ENCODE measurements around the gene MMS19.

MMS19 gene

DNA sequence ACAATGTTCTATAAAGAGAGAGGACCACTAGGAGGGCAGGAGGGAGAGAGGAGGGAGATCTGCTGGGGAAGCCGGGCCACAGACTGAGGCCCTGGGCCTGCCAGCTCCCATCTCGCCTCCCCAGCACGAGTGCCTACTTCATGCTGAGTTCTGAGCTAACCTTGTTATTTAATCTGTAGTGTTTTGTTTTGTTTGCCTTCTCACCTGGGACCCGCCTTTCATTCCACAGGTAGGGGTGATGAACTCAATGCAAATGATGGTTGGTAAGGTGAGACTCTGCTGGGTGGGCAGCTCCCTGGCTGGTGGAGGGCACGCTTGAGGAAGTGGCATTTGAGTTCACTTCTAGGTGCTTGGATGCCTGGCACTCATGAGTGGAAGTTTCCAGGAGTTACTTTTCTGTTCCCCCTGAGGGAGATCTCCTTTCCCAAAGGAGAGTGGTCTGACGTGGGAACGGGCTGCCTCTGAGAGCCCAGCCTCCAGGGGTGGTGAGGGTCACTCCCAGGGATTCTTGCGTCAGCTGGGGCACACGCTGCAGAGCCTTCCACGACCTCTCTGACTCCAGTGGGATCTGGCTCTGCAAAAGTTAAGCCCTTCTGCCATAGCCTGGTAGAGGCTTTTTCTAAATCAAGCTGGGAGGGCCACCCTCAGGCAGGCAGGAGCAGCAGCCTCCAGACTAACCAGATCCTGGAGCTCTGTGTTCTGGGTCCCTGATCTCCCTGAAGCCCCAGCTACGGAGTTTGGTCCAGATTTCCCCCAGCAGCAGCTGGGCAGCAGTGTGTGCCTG, 22.9 kb upstream of the MMS19 start:
- Histone ChIP-seq H3K4me3 (replicated peaks; ENCODE audit: low read depth, low read length) (no peak overlapping the region), H3K36me3 (ENCODE audit: control insufficient read depth, insufficient read depth, low read length) (no peaks in the 10 kb centered on the region), H3K27me3 (replicated peaks; ENCODE audit: control insufficient read depth, insufficient read depth, low read length) (peaks cover 3% of the 10 kb centered on the region)
- TF ChIP-seq, protein P1, sequence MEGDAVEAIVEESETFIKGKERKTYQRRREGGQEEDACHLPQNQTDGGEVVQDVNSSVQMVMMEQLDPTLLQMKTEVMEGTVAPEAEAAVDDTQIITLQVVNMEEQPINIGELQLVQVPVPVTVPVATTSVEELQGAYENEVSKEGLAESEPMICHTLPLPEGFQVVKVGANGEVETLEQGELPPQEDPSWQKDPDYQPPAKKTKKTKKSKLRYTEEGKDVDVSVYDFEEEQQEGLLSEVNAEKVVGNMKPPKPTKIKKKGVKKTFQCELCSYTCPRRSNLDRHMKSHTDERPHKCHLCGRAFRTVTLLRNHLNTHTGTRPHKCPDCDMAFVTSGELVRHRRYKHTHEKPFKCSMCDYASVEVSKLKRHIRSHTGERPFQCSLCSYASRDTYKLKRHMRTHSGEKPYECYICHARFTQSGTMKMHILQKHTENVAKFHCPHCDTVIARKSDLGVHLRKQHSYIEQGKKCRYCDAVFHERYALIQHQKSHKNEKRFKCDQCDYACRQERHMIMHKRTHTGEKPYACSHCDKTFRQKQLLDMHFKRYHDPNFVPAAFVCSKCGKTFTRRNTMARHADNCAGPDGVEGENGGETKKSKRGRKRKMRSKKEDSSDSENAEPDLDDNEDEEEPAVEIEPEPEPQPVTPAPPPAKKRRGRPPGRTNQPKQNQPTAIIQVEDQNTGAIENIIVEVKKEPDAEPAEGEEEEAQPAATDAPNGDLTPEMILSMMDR (IDR thresholded peaks at IDR 0.05; ENCODE audit: insufficient read depth, low read length, poor library complexity, severe bottlenecking): no peak
- DNase-seq (ENCODE audit: extremely low read depth, insufficient read length): no peak

DNA sequence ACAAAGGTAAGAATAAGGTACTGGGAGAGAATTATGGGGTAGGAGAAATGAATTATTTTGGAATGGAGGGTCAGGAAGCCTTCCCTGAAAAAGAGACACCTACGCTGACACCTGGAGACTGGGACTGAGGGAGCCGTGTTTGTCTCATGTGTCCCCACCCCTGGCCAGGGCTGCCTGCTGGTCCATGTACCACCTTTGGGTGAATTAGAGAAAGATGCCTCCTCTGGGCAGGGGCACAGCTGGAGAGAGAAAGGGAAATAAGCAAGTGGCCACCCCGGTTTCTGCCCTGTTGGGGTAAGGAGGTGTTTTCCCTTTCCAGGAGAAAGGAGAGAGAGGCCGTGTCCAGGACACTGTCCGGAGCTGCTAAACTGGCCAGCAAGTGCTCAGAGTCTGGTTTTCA, 22.3 kb upstream of the MMS19 start:
- DNase-seq (ENCODE audit: extremely low read depth, insufficient read length): no peak
- Histone ChIP-seq H3K4me3 (replicated peaks; ENCODE audit: low read depth, low read length) (no peak overlapping the region), H3K36me3 (ENCODE audit: control insufficient read depth, insufficient read depth, low read length) (no peaks in the 10 kb centered on the region), H3K27me3 (replicated peaks; ENCODE audit: control insufficient read depth, insufficient read depth, low read length) (peaks cover 7% of the 10 kb centered on the region)
- TF ChIP-seq, protein P1 (IDR thresholded peaks at IDR 0.05; ENCODE audit: insufficient read depth, low read length, poor library complexity, severe bottlenecking): no peak

DNA sequence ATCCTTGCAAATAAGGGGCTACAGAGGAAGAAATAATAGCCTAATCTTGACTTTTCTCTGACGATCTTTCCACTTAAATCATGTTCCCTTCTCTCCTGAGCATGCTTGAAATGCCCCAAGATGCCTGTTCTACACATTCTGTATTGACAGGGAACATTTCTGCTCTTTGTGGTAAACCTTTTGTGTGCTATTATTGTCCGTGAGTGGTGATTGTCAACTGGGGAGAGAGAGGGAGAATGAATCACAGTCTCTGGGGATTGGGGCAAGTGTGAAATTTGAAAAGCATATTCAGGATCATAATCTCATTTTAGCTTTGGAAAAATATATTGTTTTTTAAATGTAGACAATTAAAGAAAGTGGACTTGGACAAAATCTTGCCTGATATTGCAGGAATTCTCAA, 21.1 kb upstream of the MMS19 start:
- no peak for DNase-seq (ENCODE audit: extremely low read depth, insufficient read length)
- Histone ChIP-seq H3K36me3 (ENCODE audit: control insufficient read depth, insufficient read depth, low read length) (no peaks in the 10 kb centered on the region), H3K27me3 (replicated peaks; ENCODE audit: control insufficient read depth, insufficient read depth, low read length) (peaks cover 11% of the 10 kb centered on the region), H3K4me3 (replicated peaks; ENCODE audit: low read depth, low read length) (no peak overlapping the region)
- TF ChIP-seq, protein P1 (IDR thresholded peaks at IDR 0.05; ENCODE audit: insufficient read depth, low read length, poor library complexity, severe bottlenecking): no peak

DNA sequence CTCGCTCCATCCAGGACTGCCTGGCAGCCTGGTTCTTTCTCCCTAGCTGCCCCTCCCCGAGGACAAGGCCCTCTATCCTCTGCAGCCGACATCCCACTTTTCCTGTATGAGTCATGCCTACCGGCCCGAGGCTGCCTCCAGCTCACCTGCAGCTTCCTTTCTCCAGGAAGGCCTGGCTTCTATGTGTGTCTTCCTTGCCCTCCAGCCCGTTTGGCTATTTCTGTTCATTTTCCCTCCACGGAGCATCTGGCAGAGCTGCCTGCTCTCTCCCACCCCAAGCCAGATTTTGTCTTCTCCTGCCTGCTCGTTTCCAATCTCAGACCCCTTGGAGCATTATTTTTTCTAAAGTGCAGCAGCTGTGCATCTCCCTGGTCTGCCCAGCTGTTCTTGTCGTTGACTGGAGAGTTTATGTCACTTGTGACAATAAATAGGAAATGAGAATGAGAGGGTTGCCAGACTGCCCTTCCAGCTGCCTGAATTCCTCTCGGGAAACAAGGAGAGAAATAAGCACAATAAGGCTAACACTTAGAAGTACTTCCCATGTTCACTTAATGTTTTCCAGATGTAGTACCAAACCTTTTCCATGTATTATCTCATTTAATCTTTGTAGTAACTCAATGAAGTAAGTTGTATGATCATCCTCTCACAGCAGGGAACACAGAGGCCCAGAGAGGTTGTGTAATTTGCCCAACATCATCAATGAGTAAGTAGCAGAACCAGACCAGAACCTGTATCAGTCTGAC, 20.2 kb upstream of the MMS19 start:
- no peaks in the 10 kb centered on the region for H3K36me3 ChIP-seq (ENCODE audit: control insufficient read depth, insufficient read depth, low read length)
- no peak overlapping the region for H3K4me3 ChIP-seq (replicated peaks; ENCODE audit: low read depth, low read length)
- DNase-seq (ENCODE audit: extremely low read depth, insufficient read length): no peak
- peaks cover 11% of the 10 kb centered on the region for H3K27me3 ChIP-seq (replicated peaks; ENCODE audit: control insufficient read depth, insufficient read depth, low read length)
- TF ChIP-seq, protein P1 (IDR thresholded peaks at IDR 0.05; ENCODE audit: insufficient read depth, low read length, poor library complexity, severe bottlenecking): no peak

DNA sequence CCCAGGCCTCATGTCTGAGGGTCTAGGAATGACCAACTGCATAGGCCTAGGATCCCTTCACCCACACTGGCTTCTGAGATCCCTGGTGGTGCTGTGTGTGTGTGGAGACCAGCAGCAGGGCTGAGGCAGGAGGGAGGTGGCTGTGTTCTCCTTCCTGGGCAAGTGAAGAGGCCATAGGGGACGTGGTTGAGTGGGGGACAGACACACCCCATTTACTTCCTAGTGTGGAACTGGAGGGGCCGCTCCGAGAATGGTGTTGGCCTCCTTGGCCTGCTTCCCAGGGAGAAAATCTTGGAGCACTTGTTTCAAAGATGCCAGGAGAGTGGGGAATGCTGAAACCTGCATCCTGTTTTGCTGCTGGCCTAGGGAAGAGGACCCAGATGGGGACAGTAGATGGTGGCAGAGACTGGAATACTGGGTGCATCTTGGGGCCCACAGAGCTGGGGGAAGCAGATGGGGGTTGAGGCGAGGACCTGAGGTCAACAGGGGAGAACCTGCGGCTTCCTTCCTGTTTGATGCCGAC, 19.6 kb upstream of the MMS19 start:
- DNase-seq (ENCODE audit: extremely low read depth, insufficient read length): no peak
- Histone ChIP-seq H3K27me3 (replicated peaks; ENCODE audit: control insufficient read depth, insufficient read depth, low read length) (peaks cover 11% of the 10 kb centered on the region), H3K36me3 (ENCODE audit: control insufficient read depth, insufficient read depth, low read length) (no peaks in the 10 kb centered on the region), H3K4me3 (replicated peaks; ENCODE audit: low read depth, low read length) (no peak overlapping the region)
- TF ChIP-seq, protein P1 (IDR thresholded peaks at IDR 0.05; ENCODE audit: insufficient read depth, low read length, poor library complexity, severe bottlenecking): no peak

Data from GM06990 (cell line).